ENCODE data around the gene CIZ1.
"Not testable (repeated sequence)": the region's sequence is repeated elsewhere in the genome, so short reads cannot be mapped to it uniquely, and the experiment has no call there.

Gene CIZ1

GRCh38 chr9:128190013-128190412 lies 1.4 kb downstream of the CIZ1 start:
- DNase-seq (ENCODE audit: low read depth in 2 of 2), result no peak

- no peak for DNase-seq (ENCODE audit: low read depth in 2 of 2)
Observed at GRCh38 chr9:128188209-128188608, 3.2 kb downstream of the CIZ1 start.

- no peak for DNase-seq (ENCODE audit: low read depth in 2 of 2)
Observed at GRCh38 chr9:128187361-128187760, 4.0 kb downstream of the CIZ1 start.

- DNase-seq (ENCODE audit: low read depth in 2 of 2), result no peak
Observed at GRCh38 chr9:128185979-128186965, 5.1 kb downstream of the CIZ1 start.

GRCh38 chr9:128182893-128183588 lies 8.3 kb downstream of the CIZ1 start:
- DNase-seq (ENCODE audit: low read depth in 2 of 2), result no peak

GRCh38 chr9:128181480-128181879 lies 9.9 kb downstream of the CIZ1 start:
- not testable (repeated sequence) for DNase-seq (ENCODE audit: low read depth in 2 of 2)

GRCh38 chr9:128180447-128180846 lies 10.9 kb downstream of the CIZ1 start:
- no peak for DNase-seq (ENCODE audit: low read depth in 2 of 2)

GRCh38 chr9:128180001-128180400 lies 11.4 kb downstream of the CIZ1 start:
- DNase-seq (ENCODE audit: low read depth in 2 of 2), result no peak

- no peak for DNase-seq (ENCODE audit: low read depth in 2 of 2)
Observed at GRCh38 chr9:128178806-128179431, 12.5 kb downstream of the CIZ1 start.

GRCh38 chr9:128175726-128176125 lies 15.6 kb downstream of the CIZ1 start:
- DNase-seq (ENCODE audit: low read depth in 2 of 2), result no peak

- DNase-seq (ENCODE audit: low read depth in 2 of 2), result no peak
Observed at GRCh38 chr9:128175102-128175563, 16.2 kb downstream of the CIZ1 start.

- DNase-seq (ENCODE audit: low read depth in 2 of 2), result no peak
Observed at GRCh38 chr9:128174062-128174461, 17.3 kb downstream of the CIZ1 start.

GRCh38 chr9:128169925-128170324 lies 21.4 kb downstream of the CIZ1 start:
- DNase-seq (ENCODE audit: low read depth in 2 of 2), result no peak

GRCh38 chr9:128169492-128169891 lies 21.9 kb downstream of the CIZ1 start:
- DNase-seq (ENCODE audit: low read depth in 2 of 2), result no peak

GRCh38 chr9:128168731-128169308 lies 22.6 kb downstream of the CIZ1 start:
- no peak for DNase-seq (ENCODE audit: low read depth in 2 of 2)

GRCh38 chr9:128167209-128167608 lies 24.2 kb downstream of the CIZ1 start:
- DNase-seq (ENCODE audit: low read depth in 2 of 2), result no peak

- DNase-seq (ENCODE audit: low read depth in 2 of 2), result no peak
Observed at GRCh38 chr9:128166169-128166568, 25.2 kb downstream of the CIZ1 start.

GRCh38 chr9:128164307-128164885 lies 27.0 kb downstream of the CIZ1 start:
- DNase-seq (ENCODE audit: low read depth in 2 of 2), result no peak

- DNase-seq (ENCODE audit: low read depth in 2 of 2), result no peak
Observed at GRCh38 chr9:128163523-128164306, 27.7 kb downstream of the CIZ1 start.

GRCh38 chr9:128163027-128163515 lies 28.3 kb downstream of the CIZ1 start:
- no peak for DNase-seq (ENCODE audit: low read depth in 2 of 2)
